A673 (cell line): ENCODE data around the gene TMEM30A.

Experiments used
- CTCF ChIP-seq: fragments of 300-800, 200-600 bp; sonication (generic); conservative IDR thresholded peaks from 2 replicates; pipeline ENCODE4 v1.5.1; 2017; ENCODE audit warnings: low read depth, mild to moderate bottlenecking, antibody characterized with exemption, low read length, moderate library complexity, mixed read lengths
- EZH2 ChIP-seq: fragments of 200-600 bp; sonication (generic); IDR thresholded peaks from 2 replicates; pipeline ENCODE4 v1.6.1; 2017; ENCODE audit warnings: borderline replicate concordance, low read depth, mild to moderate bottlenecking, mixed read lengths, antibody characterized with exemption, low read length; ENCODE audit not compliant: poor library complexity, severe bottlenecking

GRCh38 chr6:75224303-75224926 is 60.2 kb downstream of the TMEM30A start:
- no peak for TF ChIP-seq CTCF
- no peak for TF ChIP-seq EZH2
